ENCODE measurements around the gene GSG1L.
"Not testable (repeated sequence)": the region's sequence is repeated elsewhere in the genome, so short reads cannot be mapped to it uniquely, and the experiment has no call there.

The GSG1L gene

DNA sequence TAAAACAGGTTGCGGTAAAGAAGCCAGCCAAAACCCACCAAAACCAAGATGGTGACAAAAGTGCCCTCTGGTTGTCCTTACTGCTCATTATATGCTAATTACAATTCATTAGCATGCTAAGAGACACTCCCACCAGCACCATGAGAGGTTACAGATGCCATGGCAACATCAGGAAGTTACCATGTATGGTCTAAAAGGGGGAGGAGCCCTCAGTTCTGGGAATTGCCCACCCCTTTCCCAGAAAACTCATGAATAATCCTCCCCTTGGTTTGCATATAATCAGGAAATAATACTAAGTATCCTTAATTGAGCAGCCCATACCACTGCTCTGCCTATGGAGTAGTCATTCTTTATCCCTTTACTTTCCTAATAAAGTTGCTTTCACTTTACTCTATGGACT, 190.9 kb downstream of the GSG1L start:
- not testable (repeated sequence) for H3K27me3 ChIP-seq (ENCODE audit: control insufficient read depth, insufficient read depth, low read length); H3K4me3 ChIP-seq (ENCODE audit: low read length); H3K9ac ChIP-seq (ENCODE audit: low read depth, low read length); H3K36me3 ChIP-seq (ENCODE audit: insufficient read depth, low read length); H3K4me1 ChIP-seq (ENCODE audit: control insufficient read depth, insufficient read depth, low read length); H3K4me2 ChIP-seq (ENCODE audit: low read length); H3K9me3 ChIP-seq (replicated peaks; ENCODE audit: low read length)

- Histone ChIP-seq H3K36me3 (ENCODE audit: insufficient read depth, low read length) (no peaks in the 10 kb centered on the region), H3K4me1 (ENCODE audit: control insufficient read depth, insufficient read depth, low read length) (no peaks in the 10 kb centered on the region)
These were observed 193.3 kb downstream of the GSG1L start for GRCh38 chr16:27870116-27870798.

GRCh38 chr16:27869411-27869810, 194.1 kb downstream of the GSG1L start:
- Histone ChIP-seq H3K9ac (ENCODE audit: low read depth, low read length) (no peak overlapping the region), H3K4me1 (ENCODE audit: control insufficient read depth, insufficient read depth, low read length) (no peaks in the 10 kb centered on the region), H3K36me3 (ENCODE audit: insufficient read depth, low read length) (no peaks in the 10 kb centered on the region), H3K9me3 (replicated peaks; ENCODE audit: low read length) (peaks cover 7% of the 10 kb centered on the region), H3K4me3 (ENCODE audit: low read length) (no peak overlapping the region), H3K27me3 (ENCODE audit: control insufficient read depth, insufficient read depth, low read length) (no peaks in the 10 kb centered on the region), H3K4me2 (ENCODE audit: low read length) (no peak overlapping the region)

More at GRCh38 chr16:27870116-27870798, 193.3 kb downstream of the GSG1L start:
- Histone ChIP-seq H3K9me3 (replicated peaks; ENCODE audit: low read length) (peaks cover 7% of the 10 kb centered on the region), H3K4me2 (ENCODE audit: low read length) (no peak overlapping the region), H3K4me3 (ENCODE audit: low read length) (no peak overlapping the region), H3K27me3 (ENCODE audit: control insufficient read depth, insufficient read depth, low read length) (no peaks in the 10 kb centered on the region), H3K9ac (ENCODE audit: low read depth, low read length) (no peak overlapping the region)

DNA sequence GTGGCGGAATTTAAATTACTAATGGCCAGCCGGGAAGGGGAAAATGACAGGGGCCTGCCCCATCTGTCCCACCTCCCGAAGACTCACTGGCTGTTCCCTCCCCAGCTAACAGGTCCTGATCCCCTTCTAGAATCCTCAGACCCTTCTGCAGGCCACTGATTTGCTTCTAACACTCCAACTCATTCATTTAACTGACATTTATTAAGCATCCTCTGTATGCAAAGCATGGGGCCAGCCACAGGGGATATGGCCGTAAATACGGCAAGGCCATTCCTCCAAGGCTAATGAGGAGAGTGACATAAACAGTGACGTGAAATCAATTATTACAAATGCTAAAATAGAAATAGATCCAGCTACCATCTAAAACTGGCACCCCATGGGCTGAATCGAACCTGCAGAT, 195.3 kb downstream of the GSG1L start:
- Histone ChIP-seq H3K4me1 (ENCODE audit: control insufficient read depth, insufficient read depth, low read length) (no peaks in the 10 kb centered on the region), H3K4me3 (ENCODE audit: low read length) (no peak overlapping the region), H3K9me3 (replicated peaks; ENCODE audit: low read length) (peaks cover 8% of the 10 kb centered on the region), H3K27me3 (ENCODE audit: control insufficient read depth, insufficient read depth, low read length) (no peaks in the 10 kb centered on the region), H3K9ac (ENCODE audit: low read depth, low read length) (no peak overlapping the region), H3K36me3 (ENCODE audit: insufficient read depth, low read length) (no peaks in the 10 kb centered on the region), H3K4me2 (ENCODE audit: low read length) (no peak overlapping the region)

- no peak overlapping the region for H3K4me3 ChIP-seq (ENCODE audit: low read length)
- no peaks in the 10 kb centered on the region for H3K4me1 ChIP-seq (ENCODE audit: control insufficient read depth, insufficient read depth, low read length)
- peaks cover 8% of the 10 kb centered on the region for H3K9me3 ChIP-seq (replicated peaks; ENCODE audit: low read length)
- H3K27me3 ChIP-seq (ENCODE audit: control insufficient read depth, insufficient read depth, low read length): no peaks in the 10 kb centered on the region
- no peaks in the 10 kb centered on the region for H3K36me3 ChIP-seq (ENCODE audit: insufficient read depth, low read length)
- no peak overlapping the region for H3K4me2 ChIP-seq (ENCODE audit: low read length)
- no peak overlapping the region for H3K9ac ChIP-seq (ENCODE audit: low read depth, low read length)
These were observed 196.1 kb downstream of the GSG1L start for GRCh38 chr16:27867122-27868110.

GRCh38 chr16:27863377-27863776, 200.1 kb downstream of the GSG1L start:
- peaks cover 8% of the 10 kb centered on the region for H3K9me3 ChIP-seq (replicated peaks; ENCODE audit: low read length)
- H3K4me2 ChIP-seq (ENCODE audit: low read length): no peak overlapping the region
- no peaks in the 10 kb centered on the region for H3K36me3 ChIP-seq (ENCODE audit: insufficient read depth, low read length)

GRCh38 chr16:27862953-27863352, 200.6 kb downstream of the GSG1L start:
- Histone ChIP-seq H3K36me3 (ENCODE audit: insufficient read depth, low read length) (no peaks in the 10 kb centered on the region), H3K4me3 (ENCODE audit: low read length) (no peak overlapping the region), H3K4me2 (ENCODE audit: low read length) (no peak overlapping the region), H3K9ac (ENCODE audit: low read depth, low read length) (no peak overlapping the region), H3K9me3 (replicated peaks; ENCODE audit: low read length) (peaks cover 8% of the 10 kb centered on the region), H3K27me3 (ENCODE audit: control insufficient read depth, insufficient read depth, low read length) (no peaks in the 10 kb centered on the region), H3K4me1 (ENCODE audit: control insufficient read depth, insufficient read depth, low read length) (no peaks in the 10 kb centered on the region)

More at GRCh38 chr16:27863377-27863776, 200.1 kb downstream of the GSG1L start:
- no peak overlapping the region for H3K9ac ChIP-seq (ENCODE audit: low read depth, low read length)
- no peak overlapping the region for H3K4me3 ChIP-seq (ENCODE audit: low read length)
- no peaks in the 10 kb centered on the region for H3K27me3 ChIP-seq (ENCODE audit: control insufficient read depth, insufficient read depth, low read length)
- H3K4me1 ChIP-seq (ENCODE audit: control insufficient read depth, insufficient read depth, low read length): no peaks in the 10 kb centered on the region

GRCh38 chr16:27860091-27860490, 203.4 kb downstream of the GSG1L start:
- Histone ChIP-seq H3K9ac (ENCODE audit: low read depth, low read length) (no peak overlapping the region), H3K27me3 (ENCODE audit: control insufficient read depth, insufficient read depth, low read length) (no peaks in the 10 kb centered on the region), H3K4me1 (ENCODE audit: control insufficient read depth, insufficient read depth, low read length) (no peaks in the 10 kb centered on the region), H3K9me3 (replicated peaks; ENCODE audit: low read length) (peaks cover 8% of the 10 kb centered on the region), H3K4me3 (ENCODE audit: low read length) (no peak overlapping the region), H3K4me2 (ENCODE audit: low read length) (no peak overlapping the region), H3K36me3 (ENCODE audit: insufficient read depth, low read length) (no peaks in the 10 kb centered on the region)

GRCh38 chr16:27859020-27859419, 204.5 kb downstream of the GSG1L start:
- H3K36me3 ChIP-seq (ENCODE audit: insufficient read depth, low read length): no peaks in the 10 kb centered on the region
- no peak overlapping the region for H3K9ac ChIP-seq (ENCODE audit: low read depth, low read length)
- H3K4me2 ChIP-seq (ENCODE audit: low read length): no peak overlapping the region
- no peaks in the 10 kb centered on the region for H3K27me3 ChIP-seq (ENCODE audit: control insufficient read depth, insufficient read depth, low read length)
- no peaks in the 10 kb centered on the region for H3K4me1 ChIP-seq (ENCODE audit: control insufficient read depth, insufficient read depth, low read length)
- peaks cover 8% of the 10 kb centered on the region for H3K9me3 ChIP-seq (replicated peaks; ENCODE audit: low read length)
- H3K4me3 ChIP-seq (ENCODE audit: low read length): no peak overlapping the region

DNA sequence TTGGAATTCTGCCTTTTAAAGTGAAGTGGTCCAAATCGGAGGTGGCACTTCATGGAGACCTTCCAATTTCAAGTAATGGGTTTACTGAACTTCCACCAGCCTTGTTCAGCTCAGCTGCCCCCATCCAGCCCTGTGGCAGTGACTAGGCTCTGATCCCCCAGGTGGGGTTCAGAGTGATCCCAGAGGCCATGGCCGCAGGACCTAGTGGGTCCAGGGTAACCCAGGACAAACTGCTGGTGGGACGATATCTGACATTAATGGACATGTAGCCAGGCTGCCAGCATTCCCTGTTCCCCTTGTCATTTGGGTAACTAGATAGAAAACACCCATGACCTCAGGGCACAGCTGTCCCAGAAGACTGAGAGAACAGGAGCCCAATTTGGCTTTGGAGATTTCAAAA, 209.9 kb downstream of the GSG1L start:
- Histone ChIP-seq H3K4me2 (ENCODE audit: low read length) (no peak overlapping the region), H3K4me1 (ENCODE audit: control insufficient read depth, insufficient read depth, low read length) (no peaks in the 10 kb centered on the region), H3K4me3 (ENCODE audit: low read length) (no peak overlapping the region), H3K9me3 (replicated peaks; ENCODE audit: low read length) (no peaks in the 10 kb centered on the region), H3K9ac (ENCODE audit: low read depth, low read length) (no peak overlapping the region), H3K36me3 (ENCODE audit: insufficient read depth, low read length) (no peaks in the 10 kb centered on the region), H3K27me3 (ENCODE audit: control insufficient read depth, insufficient read depth, low read length) (no peaks in the 10 kb centered on the region)

GRCh38 chr16:27853101-27853500, 210.4 kb downstream of the GSG1L start:
- H3K9ac ChIP-seq (ENCODE audit: low read depth, low read length): no peak overlapping the region
- H3K27me3 ChIP-seq (ENCODE audit: control insufficient read depth, insufficient read depth, low read length): no peaks in the 10 kb centered on the region
- H3K4me2 ChIP-seq (ENCODE audit: low read length): no peak overlapping the region
- no peaks in the 10 kb centered on the region for H3K9me3 ChIP-seq (replicated peaks; ENCODE audit: low read length)
- no peaks in the 10 kb centered on the region for H3K36me3 ChIP-seq (ENCODE audit: insufficient read depth, low read length)
- H3K4me1 ChIP-seq (ENCODE audit: control insufficient read depth, insufficient read depth, low read length): no peaks in the 10 kb centered on the region
- H3K4me3 ChIP-seq (ENCODE audit: low read length): no peak overlapping the region
